ENCODE measurements around the gene MUC20.
"Not testable (repeated sequence)": the region's sequence is repeated elsewhere in the genome, so short reads cannot be mapped to it uniquely, and the experiment has no call there.

Gene MUC20

GRCh38 chr3:195720831-195721506 lies at the start of gene MUC20:
MUC20 (plus strand) TSS chr3:195720978; CDS start chr3:195721008, 30 bp downstream.
- H3K4me3 Mint-ChIP-seq; H3K4me1 Mint-ChIP-seq (ENCODE audit: low read depth); H3K9me3 Mint-ChIP-seq; H3K36me3 Mint-ChIP-seq (ENCODE audit: low read depth); H3K27ac Mint-ChIP-seq; H3K27me3 Mint-ChIP-seq (ENCODE audit: low read depth): not testable (repeated sequence)

GRCh38 chr3:195671283-195671682 lies 49.5 kb upstream of the MUC20 start:
- H3K27me3 Mint-ChIP-seq (ENCODE audit: low read depth); H3K9me3 Mint-ChIP-seq; H3K27ac Mint-ChIP-seq; H3K4me3 Mint-ChIP-seq; H3K4me1 Mint-ChIP-seq (ENCODE audit: low read depth): not testable (repeated sequence)
- peaks cover 23% of the 10 kb centered on the region for H3K36me3 Mint-ChIP-seq (ENCODE audit: low read depth)

GRCh38 chr3:195673711-195674110 lies 47.1 kb upstream of the MUC20 start:
- H3K4me1 Mint-ChIP-seq (ENCODE audit: low read depth); H3K4me3 Mint-ChIP-seq; H3K27me3 Mint-ChIP-seq (ENCODE audit: low read depth); H3K9me3 Mint-ChIP-seq; H3K27ac Mint-ChIP-seq: not testable (repeated sequence)
- H3K36me3 Mint-ChIP-seq (ENCODE audit: low read depth), result peaks cover 30% of the 10 kb centered on the region

GRCh38 chr3:195678391-195679015 lies 42.3 kb upstream of the MUC20 start:
- not testable (repeated sequence) for H3K9me3 Mint-ChIP-seq; H3K27me3 Mint-ChIP-seq (ENCODE audit: low read depth); H3K27ac Mint-ChIP-seq; H3K4me1 Mint-ChIP-seq (ENCODE audit: low read depth); H3K4me3 Mint-ChIP-seq
- peaks cover 30% of the 10 kb centered on the region for H3K36me3 Mint-ChIP-seq (ENCODE audit: low read depth)

GRCh38 chr3:195680690-195681089 lies 40.1 kb upstream of the MUC20 start:
- H3K36me3 Mint-ChIP-seq (ENCODE audit: low read depth), result peaks cover 36% of the 10 kb centered on the region
- not testable (repeated sequence) for H3K4me3 Mint-ChIP-seq; H3K27me3 Mint-ChIP-seq (ENCODE audit: low read depth); H3K27ac Mint-ChIP-seq; H3K9me3 Mint-ChIP-seq; H3K4me1 Mint-ChIP-seq (ENCODE audit: low read depth)

- not testable (repeated sequence) for H3K27me3 Mint-ChIP-seq (ENCODE audit: low read depth); H3K4me3 Mint-ChIP-seq; H3K4me1 Mint-ChIP-seq (ENCODE audit: low read depth); H3K9me3 Mint-ChIP-seq; H3K27ac Mint-ChIP-seq
- H3K36me3 Mint-ChIP-seq (ENCODE audit: low read depth), result peaks cover 44% of the 10 kb centered on the region
Observed at GRCh38 chr3:195681458-195682103, 39.2 kb upstream of the MUC20 start.

- not testable (repeated sequence) for H3K9me3 Mint-ChIP-seq; H3K4me3 Mint-ChIP-seq; H3K4me1 Mint-ChIP-seq (ENCODE audit: low read depth); H3K27me3 Mint-ChIP-seq (ENCODE audit: low read depth); H3K27ac Mint-ChIP-seq
- H3K36me3 Mint-ChIP-seq (ENCODE audit: low read depth), result peaks cover 46% of the 10 kb centered on the region
Observed at GRCh38 chr3:195682104-195682742, 38.6 kb upstream of the MUC20 start.

GRCh38 chr3:195683722-195684526 lies 36.9 kb upstream of the MUC20 start:
- H3K9me3 Mint-ChIP-seq; H3K4me1 Mint-ChIP-seq (ENCODE audit: low read depth); H3K27ac Mint-ChIP-seq; H3K4me3 Mint-ChIP-seq; H3K27me3 Mint-ChIP-seq (ENCODE audit: low read depth): not testable (repeated sequence)
- H3K36me3 Mint-ChIP-seq (ENCODE audit: low read depth), result peaks cover 40% of the 10 kb centered on the region

- H3K4me3 Mint-ChIP-seq; H3K27me3 Mint-ChIP-seq (ENCODE audit: low read depth); H3K9me3 Mint-ChIP-seq; H3K4me1 Mint-ChIP-seq (ENCODE audit: low read depth); H3K27ac Mint-ChIP-seq: not testable (repeated sequence)
- H3K36me3 Mint-ChIP-seq (ENCODE audit: low read depth), result peaks cover 41% of the 10 kb centered on the region
Observed at GRCh38 chr3:195684527-195685257, 36.1 kb upstream of the MUC20 start.

- H3K4me3 Mint-ChIP-seq; H3K27me3 Mint-ChIP-seq (ENCODE audit: low read depth); H3K9me3 Mint-ChIP-seq; H3K27ac Mint-ChIP-seq: not testable (repeated sequence)
- Mint-ChIP-seq H3K36me3 (ENCODE audit: low read depth) (peaks cover 45% of the 10 kb centered on the region), H3K4me1 (ENCODE audit: low read depth) (peaks cover 15% of the 10 kb centered on the region)
Observed at GRCh38 chr3:195686537-195687208, 34.1 kb upstream of the MUC20 start.

GRCh38 chr3:195687209-195687760 lies 33.5 kb upstream of the MUC20 start:
- not testable (repeated sequence) for H3K27ac Mint-ChIP-seq; H3K27me3 Mint-ChIP-seq (ENCODE audit: low read depth); H3K9me3 Mint-ChIP-seq; H3K4me3 Mint-ChIP-seq
- Mint-ChIP-seq H3K36me3 (ENCODE audit: low read depth) (peaks cover 51% of the 10 kb centered on the region), H3K4me1 (ENCODE audit: low read depth) (peaks cover 20% of the 10 kb centered on the region)

- Mint-ChIP-seq H3K36me3 (ENCODE audit: low read depth) (peaks cover 56% of the 10 kb centered on the region), H3K4me1 (ENCODE audit: low read depth) (peaks cover 25% of the 10 kb centered on the region)
- H3K9me3 Mint-ChIP-seq; H3K27me3 Mint-ChIP-seq (ENCODE audit: low read depth); H3K4me3 Mint-ChIP-seq; H3K27ac Mint-ChIP-seq: not testable (repeated sequence)
Observed at GRCh38 chr3:195688471-195689183, 32.2 kb upstream of the MUC20 start.

Measured in T-helper 1 cell treated with Interleukin-12 subunit alpha and Interleukin-12 subunit beta and Interleukin-4 antibody, amounts not matched to agents 30 μg/mL and 1 μg/mL, for 36 hours (primary cell).